ENCODE measurements around the gene SPOCD1. TPM values are rescaled to one million over a fixed set of nuclear protein-coding genes. Genes with fewer than 3 reads are reported as not detected.

Gene SPOCD1
- total RNA-seq, 2 experiments from 2014 or later: 0.79 to 0.91 TPM

GRCh38 chr1:31761883-31762282, 53.9 kb downstream of the SPOCD1 start:
- no peaks in the 10 kb centered on the region for H3K36me3 Mint-ChIP-seq (ENCODE audit: low read depth)
- H3K9me3 Mint-ChIP-seq (ENCODE audit: low read depth): no peaks in the 10 kb centered on the region
- H3K27me3 Mint-ChIP-seq: peaks cover 15% of the 10 kb centered on the region
- intact Hi-C loops (cut with DNase I, micrococcal nuclease): loop anchor here (1.0 to 10.0 kb wide), 6 partner anchors 10 to 697 kb away; partner anchors contain the start of genes KHDRBS1 (in 1 of the 2), PUM1 (in 1 of the 2) and TMEM39B (in 1 of the 2)
- DNase-seq: no peak
- peaks cover 26% of the 10 kb centered on the region for H3K4me1 Mint-ChIP-seq
- no peak for ATAC-seq
- CTCF ChIA-PET: interaction anchor here (0.6 to 3.8 kb wide), 4 partner anchors 11 to 417 kb away, joined by 3 to 30 read pairs (median 4); partner anchors contain the start of gene TXLNA
- POLR2A ChIA-PET: no interaction called here
- H3K4me3 Mint-ChIP-seq: no peak overlapping the region
- H3K27ac Mint-ChIP-seq: no peak overlapping the region

- Mint-ChIP-seq H3K4me3 (peak overlapping the region; percentile 43), H3K4me1 (peaks cover 26% of the 10 kb centered on the region), H3K27ac (no peak overlapping the region), H3K9me3 (ENCODE audit: low read depth) (no peaks in the 10 kb centered on the region), H3K36me3 (ENCODE audit: low read depth) (no peaks in the 10 kb centered on the region), H3K27me3 (peaks cover 15% of the 10 kb centered on the region)
- ATAC-seq (peak; percentile 51), DNase-seq (peak; percentile 80)
- ChIA-PET POLR2A (interaction anchor here (0.6 to 1.6 kb wide), 4 partner anchors 8 to 415 kb away, joined by 3 to 8 read pairs (median 3); no protein-coding TSS in a partner anchor), CTCF (interaction anchor here (0.5 to 3.8 kb wide), 13 partner anchors 8 to 419 kb away, joined by 3 to 30 read pairs (median 3); partner anchors contain the start of gene TXLNA)
- intact Hi-C loops (cut with DNase I, micrococcal nuclease): loop anchor here in 1 of 2 experiments (10.0 kb wide), 1 partner anchor 696 kb away; the partner anchor contains the start of gene PUM1
Measured at GRCh38 chr1:31760471-31761470, 55.1 kb downstream of the SPOCD1 start.

GRCh38 chr1:31759298-31760023, 56.4 kb downstream of the SPOCD1 start:
- peaks cover 12% of the 10 kb centered on the region for H3K27me3 Mint-ChIP-seq
- DNase-seq (no peak), ATAC-seq (no peak)
- H3K4me3 Mint-ChIP-seq: no peak overlapping the region
- CTCF ChIA-PET: interaction anchor here (0.8 to 3.8 kb wide), 7 partner anchors 10 to 97 kb away, joined by 3 to 30 read pairs (median 4); no protein-coding TSS in a partner anchor
- no peaks in the 10 kb centered on the region for H3K36me3 Mint-ChIP-seq (ENCODE audit: low read depth)
- H3K9me3 Mint-ChIP-seq (ENCODE audit: low read depth): no peaks in the 10 kb centered on the region
- H3K27ac Mint-ChIP-seq: no peak overlapping the region
- H3K4me1 Mint-ChIP-seq: peaks cover 22% of the 10 kb centered on the region
- POLR2A ChIA-PET: interaction anchor here (0.6 to 1.6 kb wide), 5 partner anchors 10 to 313 kb away, joined by 3 to 8 read pairs (median 3); partner anchors contain the start of gene TMEM39B
- intact Hi-C loops (cut with DNase I, micrococcal nuclease): loop anchor here in 1 of 2 experiments (10.0 kb wide), 1 partner anchor 695 kb away; the partner anchor contains the start of gene PUM1

GRCh38 chr1:31758823-31759222, 57.0 kb downstream of the SPOCD1 start:
- no peak for ATAC-seq
- Mint-ChIP-seq H3K9me3 (ENCODE audit: low read depth) (no peaks in the 10 kb centered on the region), H3K27me3 (peaks cover 12% of the 10 kb centered on the region), H3K27ac (no peak overlapping the region), H3K36me3 (ENCODE audit: low read depth) (no peaks in the 10 kb centered on the region), H3K4me3 (no peak overlapping the region), H3K4me1 (peaks cover 22% of the 10 kb centered on the region)
- ChIA-PET POLR2A (interaction anchor here (0.6 kb wide), 2 partner anchors 48 to 266 kb away, joined by 3 read pairs; no protein-coding TSS in a partner anchor), CTCF (interaction anchor here (0.8 kb wide), 1 partner anchor 54 kb away, joined by 3 read pairs; no protein-coding TSS in a partner anchor)
- DNase-seq: no peak
- intact Hi-C loops (cut with DNase I, micrococcal nuclease): no loop called here

GRCh38 chr1:31757989-31758388, 57.8 kb downstream of the SPOCD1 start:
- peaks cover 8% of the 10 kb centered on the region for H3K27me3 Mint-ChIP-seq
- no peaks in the 10 kb centered on the region for H3K36me3 Mint-ChIP-seq (ENCODE audit: low read depth)
- intact Hi-C loops (cut with DNase I, micrococcal nuclease): no loop called here
- DNase-seq: no peak
- ChIA-PET POLR2A (interaction anchor here (0.6 kb wide), 2 partner anchors 228 to 267 kb away, joined by 3 to 5 read pairs; no protein-coding TSS in a partner anchor), CTCF (interaction anchor here (0.8 kb wide), 1 partner anchor 53 kb away, joined by 3 read pairs; no protein-coding TSS in a partner anchor)
- ATAC-seq: no peak
- H3K4me3 Mint-ChIP-seq: no peak overlapping the region
- peaks cover 18% of the 10 kb centered on the region for H3K4me1 Mint-ChIP-seq
- no peak overlapping the region for H3K27ac Mint-ChIP-seq
- no peaks in the 10 kb centered on the region for H3K9me3 Mint-ChIP-seq (ENCODE audit: low read depth)

- DNase-seq (no peak), ATAC-seq (no peak)
- H3K4me3 Mint-ChIP-seq: no peak overlapping the region
- POLR2A ChIA-PET: no interaction called here
- peaks cover 15% of the 10 kb centered on the region for H3K4me1 Mint-ChIP-seq
- intact Hi-C loops (cut with DNase I, micrococcal nuclease): no loop called here
- peaks cover 7% of the 10 kb centered on the region for H3K27me3 Mint-ChIP-seq
- CTCF ChIA-PET: no interaction called here
- no peak overlapping the region for H3K27ac Mint-ChIP-seq
- H3K9me3 Mint-ChIP-seq (ENCODE audit: low read depth): no peaks in the 10 kb centered on the region
- H3K36me3 Mint-ChIP-seq (ENCODE audit: low read depth): no peaks in the 10 kb centered on the region
Measured at GRCh38 chr1:31757204-31757679, 58.6 kb downstream of the SPOCD1 start.

GRCh38 chr1:31756578-31756977, 59.2 kb downstream of the SPOCD1 start:
- POLR2A ChIA-PET: no interaction called here
- Mint-ChIP-seq H3K4me1 (peaks cover 10% of the 10 kb centered on the region), H3K27me3 (peaks cover under 1% of the 10 kb centered on the region), H3K27ac (no peak overlapping the region), H3K36me3 (ENCODE audit: low read depth) (no peaks in the 10 kb centered on the region), H3K4me3 (no peak overlapping the region), H3K9me3 (ENCODE audit: low read depth) (no peaks in the 10 kb centered on the region)
- CTCF ChIA-PET: no interaction called here
- ATAC-seq (no peak), DNase-seq (no peak)
- intact Hi-C loops (cut with DNase I, micrococcal nuclease): no loop called here

- ChIA-PET POLR2A (no interaction called here), CTCF (interaction anchor here (0.5 to 1.2 kb wide), 3 partner anchors 11 to 216 kb away, joined by 3 to 4 read pairs (median 4); no protein-coding TSS in a partner anchor)
- no peak overlapping the region for H3K27ac Mint-ChIP-seq
Measured at GRCh38 chr1:31755850-31756492, 59.9 kb downstream of the SPOCD1 start.

GRCh38 chr1:31755197-31755611, 60.6 kb downstream of the SPOCD1 start:
- intact Hi-C loops (cut with DNase I, micrococcal nuclease): no loop called here
- Mint-ChIP-seq H3K27ac (no peak overlapping the region), H3K36me3 (ENCODE audit: low read depth) (no peaks in the 10 kb centered on the region), H3K9me3 (ENCODE audit: low read depth) (no peaks in the 10 kb centered on the region), H3K4me3 (no peak overlapping the region), H3K27me3 (no peaks in the 10 kb centered on the region), H3K4me1 (peaks cover 12% of the 10 kb centered on the region)
- no peak for ATAC-seq
- CTCF ChIA-PET: interaction anchor here (0.9 to 1.2 kb wide), 2 partner anchors 12 to 34 kb away, joined by 3 to 4 read pairs; no protein-coding TSS in a partner anchor
- POLR2A ChIA-PET: interaction anchor here (0.6 kb wide), 1 partner anchor 21 kb away, joined by 4 read pairs; no protein-coding TSS in a partner anchor
- no peak for DNase-seq

More at GRCh38 chr1:31755850-31756492, 59.9 kb downstream of the SPOCD1 start:
- no peaks in the 10 kb centered on the region for H3K27me3 Mint-ChIP-seq
- DNase-seq (no peak), ATAC-seq (no peak)
- H3K4me3 Mint-ChIP-seq: no peak overlapping the region
- H3K9me3 Mint-ChIP-seq (ENCODE audit: low read depth): no peaks in the 10 kb centered on the region
- H3K4me1 Mint-ChIP-seq: peaks cover 8% of the 10 kb centered on the region
- H3K36me3 Mint-ChIP-seq (ENCODE audit: low read depth): no peaks in the 10 kb centered on the region
- intact Hi-C loops (cut with DNase I, micrococcal nuclease): no loop called here

GRCh38 chr1:31754397-31754796, 61.4 kb downstream of the SPOCD1 start:
- Mint-ChIP-seq H3K9me3 (ENCODE audit: low read depth) (no peaks in the 10 kb centered on the region), H3K27me3 (no peaks in the 10 kb centered on the region), H3K36me3 (ENCODE audit: low read depth) (no peaks in the 10 kb centered on the region), H3K27ac (no peak overlapping the region), H3K4me3 (no peak overlapping the region), H3K4me1 (peaks cover 10% of the 10 kb centered on the region)
- no peak for ATAC-seq
- ChIA-PET CTCF (no interaction called here), POLR2A (no interaction called here)
- intact Hi-C loops (cut with DNase I, micrococcal nuclease): no loop called here
- DNase-seq: no peak
